ENCODE data around the gene GATA5. TPM values are rescaled to one million over a fixed set of nuclear protein-coding genes. Genes with fewer than 3 reads are reported as not detected.
"Not testable (repeated sequence)": the region's sequence is repeated elsewhere in the genome, so short reads cannot be mapped to it uniquely, and the experiment has no call there.

Gene GATA5
- total and polyA plus RNA-seq, 2 donors: 0.05 to 0.07 TPM

GRCh38 chr20:62427172-62428001 is 48.4 kb downstream of the GATA5 start, which contains the start of gene RBBP8NL:
TSS of gene RBBP8NL (minus strand) at chr20:62427539. CDS start at chr20:62419647, 7,892 bp downstream.
- no peak within 1 kb of the TSS for H3K27ac ChIP-seq (ENCODE audit: low read depth in 1 of 2, low read length in 1 of 2)
- WGBS: 81% methylated on average over 28 of the region's 28 CpGs
- peaks cover 0 to 22% of the 10 kb centered on the region in 2 donors for H3K27me3 ChIP-seq (ENCODE audit: control insufficient read depth in 2 of 2, insufficient read depth in 1 of 2, low read length in 1 of 2)
- peak in 1 of 9 donors; percentile 17 for DNase-seq (ENCODE audit: low read depth in 6 of 9, low spot score in 9 of 9)
- peaks cover 0 to 1% of the 10 kb centered on the region in 2 donors for H3K9me3 ChIP-seq (ENCODE audit: control insufficient read depth in 2 of 2, insufficient read depth in 1 of 2, low read length in 1 of 2)
- H3K36me3 ChIP-seq (ENCODE audit: control insufficient read depth in 2 of 2, insufficient read depth in 2 of 2, low read length in 1 of 2): no peaks in the 10 kb centered on the region
- no peak within 1 kb of the TSS for H3K4me3 ChIP-seq (ENCODE audit: low read length in 2 of 2)
- no peaks in the 10 kb centered on the region for H3K4me1 ChIP-seq (ENCODE audit: control insufficient read depth in 2 of 2, insufficient read depth in 2 of 2, low read length in 2 of 2)

- Histone ChIP-seq H3K36me3 (ENCODE audit: control insufficient read depth in 2 of 2, insufficient read depth in 2 of 2, low read length in 1 of 2) (no peaks in the 10 kb centered on the region), H3K27ac (ENCODE audit: low read depth in 1 of 2, low read length in 1 of 2) (no peak overlapping the region), H3K27me3 (ENCODE audit: control insufficient read depth in 2 of 2, insufficient read depth in 1 of 2, low read length in 1 of 2) (peaks cover 0 to 18% of the 10 kb centered on the region in 2 donors), H3K4me1 (ENCODE audit: control insufficient read depth in 2 of 2, insufficient read depth in 2 of 2, low read length in 2 of 2) (no peaks in the 10 kb centered on the region), H3K9me3 (ENCODE audit: control insufficient read depth in 2 of 2, insufficient read depth in 1 of 2, low read length in 1 of 2) (peaks cover 0 to 1% of the 10 kb centered on the region in 2 donors), H3K4me3 (ENCODE audit: low read length in 2 of 2) (no peak overlapping the region)
- WGBS: 68% methylated on average over 22 of the region's 22 CpGs
- DNase-seq (ENCODE audit: low read depth in 6 of 9, low spot score in 9 of 9): no peak
Measured at GRCh38 chr20:62426699-62427131, 49.1 kb downstream of the GATA5 start.

DNA sequence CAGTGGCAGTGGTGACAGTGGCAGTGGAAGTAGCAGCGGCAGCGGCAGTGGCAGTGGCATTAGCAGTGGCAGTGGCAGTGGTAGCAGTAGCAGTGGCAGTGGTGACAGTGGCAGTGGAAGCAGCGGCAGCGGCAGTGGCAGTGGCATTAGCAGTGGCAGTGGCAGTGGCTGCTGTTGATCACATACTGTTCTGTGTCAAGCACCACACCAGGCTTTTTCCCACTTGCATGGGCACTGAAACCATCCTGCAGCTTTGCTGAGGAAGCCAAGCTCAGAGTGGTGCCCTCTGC is 49.8 kb downstream of the GATA5 start:
- H3K27me3 ChIP-seq (ENCODE audit: control insufficient read depth in 2 of 2, insufficient read depth in 1 of 2, low read length in 1 of 2): peaks cover 0 to 18% of the 10 kb centered on the region in 2 donors
- H3K4me3 ChIP-seq (ENCODE audit: low read length in 2 of 2); H3K4me1 ChIP-seq (ENCODE audit: control insufficient read depth in 2 of 2, insufficient read depth in 2 of 2, low read length in 2 of 2); H3K27ac ChIP-seq (ENCODE audit: low read depth in 1 of 2, low read length in 1 of 2); H3K36me3 ChIP-seq (ENCODE audit: control insufficient read depth in 2 of 2, insufficient read depth in 2 of 2, low read length in 1 of 2); H3K9me3 ChIP-seq (ENCODE audit: control insufficient read depth in 2 of 2, insufficient read depth in 1 of 2, low read length in 1 of 2); DNase-seq (ENCODE audit: low read depth in 6 of 9, low spot score in 9 of 9): not testable (repeated sequence)
- WGBS: over 99% methylated on average over 4 of the region's 4 CpGs

- no peaks in the 10 kb centered on the region for H3K4me1 ChIP-seq (ENCODE audit: control insufficient read depth in 2 of 2, insufficient read depth in 2 of 2, low read length in 2 of 2)
- WGBS: 93% methylated on average over 21 of the region's 21 CpGs
- H3K4me3 ChIP-seq (ENCODE audit: low read length in 2 of 2): no peak overlapping the region
- H3K27me3 ChIP-seq (ENCODE audit: control insufficient read depth in 2 of 2, insufficient read depth in 1 of 2, low read length in 1 of 2): peaks cover 0 to 18% of the 10 kb centered on the region in 2 donors
- no peak for DNase-seq (ENCODE audit: low read depth in 6 of 9, low spot score in 9 of 9)
- H3K27ac ChIP-seq (ENCODE audit: low read depth in 1 of 2, low read length in 1 of 2): no peak overlapping the region
- H3K9me3 ChIP-seq (ENCODE audit: control insufficient read depth in 2 of 2, insufficient read depth in 1 of 2, low read length in 1 of 2): peaks cover 0 to 2% of the 10 kb centered on the region in 2 donors
- no peaks in the 10 kb centered on the region for H3K36me3 ChIP-seq (ENCODE audit: control insufficient read depth in 2 of 2, insufficient read depth in 2 of 2, low read length in 1 of 2)
Measured at GRCh38 chr20:62425281-62426058, 50.3 kb downstream of the GATA5 start.

- no peaks in the 10 kb centered on the region for H3K4me1 ChIP-seq (ENCODE audit: control insufficient read depth in 2 of 2, insufficient read depth in 2 of 2, low read length in 2 of 2)
- H3K9me3 ChIP-seq (ENCODE audit: control insufficient read depth in 2 of 2, insufficient read depth in 1 of 2, low read length in 1 of 2): peaks cover 0 to 2% of the 10 kb centered on the region in 2 donors
- H3K4me3 ChIP-seq (ENCODE audit: low read length in 2 of 2): no peak overlapping the region
- H3K36me3 ChIP-seq (ENCODE audit: control insufficient read depth in 2 of 2, insufficient read depth in 2 of 2, low read length in 1 of 2): no peaks in the 10 kb centered on the region
- no peak overlapping the region for H3K27ac ChIP-seq (ENCODE audit: low read depth in 1 of 2, low read length in 1 of 2)
- WGBS: 76% methylated on average over 23 of the region's 23 CpGs
- no peak for DNase-seq (ENCODE audit: low read depth in 6 of 9, low spot score in 9 of 9)
- peaks cover 0 to 18% of the 10 kb centered on the region in 2 donors for H3K27me3 ChIP-seq (ENCODE audit: control insufficient read depth in 2 of 2, insufficient read depth in 1 of 2, low read length in 1 of 2)
Measured at GRCh38 chr20:62424249-62425107, 51.3 kb downstream of the GATA5 start.

DNA sequence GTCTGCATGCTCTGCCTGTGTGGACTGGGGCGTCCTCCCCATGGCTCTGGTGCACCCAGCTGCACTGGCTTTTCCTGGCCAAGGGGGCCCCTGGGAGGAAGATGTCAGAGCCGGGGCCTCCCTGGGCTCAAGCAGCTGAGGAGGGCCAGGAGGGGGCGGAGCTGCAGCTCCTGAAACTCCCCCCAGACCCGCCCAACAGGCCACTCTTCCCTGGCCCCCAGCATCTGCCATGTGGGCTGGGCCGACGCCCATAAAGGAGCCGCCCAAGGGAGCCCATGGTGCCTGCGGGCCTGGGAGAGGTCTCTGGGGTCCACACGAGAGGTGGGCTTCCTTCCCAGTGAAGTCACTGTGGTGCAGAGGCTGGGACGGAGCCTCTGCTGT is 52.5 kb downstream of the GATA5 start:
- Histone ChIP-seq H3K36me3 (ENCODE audit: control insufficient read depth in 2 of 2, insufficient read depth in 2 of 2, low read length in 1 of 2) (no peaks in the 10 kb centered on the region), H3K27me3 (ENCODE audit: control insufficient read depth in 2 of 2, insufficient read depth in 1 of 2, low read length in 1 of 2) (peaks cover 0 to 14% of the 10 kb centered on the region in 2 donors), H3K4me3 (ENCODE audit: low read length in 2 of 2) (no peak overlapping the region), H3K4me1 (ENCODE audit: control insufficient read depth in 2 of 2, insufficient read depth in 2 of 2, low read length in 2 of 2) (no peaks in the 10 kb centered on the region), H3K9me3 (ENCODE audit: control insufficient read depth in 2 of 2, insufficient read depth in 1 of 2, low read length in 1 of 2) (peaks cover 0 to 2% of the 10 kb centered on the region in 2 donors), H3K27ac (ENCODE audit: low read depth in 1 of 2, low read length in 1 of 2) (no peak overlapping the region)
- 57% methylated on average over 10 of the region's 10 CpGs for WGBS
- no peak for DNase-seq (ENCODE audit: low read depth in 6 of 9, low spot score in 9 of 9)

GRCh38 chr20:62422636-62423325 is 53.0 kb downstream of the GATA5 start:
- no peaks in the 10 kb centered on the region for H3K36me3 ChIP-seq (ENCODE audit: control insufficient read depth in 2 of 2, insufficient read depth in 2 of 2, low read length in 1 of 2)
- no peak overlapping the region for H3K27ac ChIP-seq (ENCODE audit: low read depth in 1 of 2, low read length in 1 of 2)
- no peak for DNase-seq (ENCODE audit: low read depth in 6 of 9, low spot score in 9 of 9)
- H3K4me3 ChIP-seq (ENCODE audit: low read length in 2 of 2): no peak overlapping the region
- no peaks in the 10 kb centered on the region for H3K4me1 ChIP-seq (ENCODE audit: control insufficient read depth in 2 of 2, insufficient read depth in 2 of 2, low read length in 2 of 2)
- H3K27me3 ChIP-seq (ENCODE audit: control insufficient read depth in 2 of 2, insufficient read depth in 1 of 2, low read length in 1 of 2): peaks cover 0 to 14% of the 10 kb centered on the region in 2 donors
- H3K9me3 ChIP-seq (ENCODE audit: control insufficient read depth in 2 of 2, insufficient read depth in 1 of 2, low read length in 1 of 2): peaks cover 0 to 2% of the 10 kb centered on the region in 2 donors
- 89% methylated on average over 20 of the region's 20 CpGs for WGBS

DNA sequence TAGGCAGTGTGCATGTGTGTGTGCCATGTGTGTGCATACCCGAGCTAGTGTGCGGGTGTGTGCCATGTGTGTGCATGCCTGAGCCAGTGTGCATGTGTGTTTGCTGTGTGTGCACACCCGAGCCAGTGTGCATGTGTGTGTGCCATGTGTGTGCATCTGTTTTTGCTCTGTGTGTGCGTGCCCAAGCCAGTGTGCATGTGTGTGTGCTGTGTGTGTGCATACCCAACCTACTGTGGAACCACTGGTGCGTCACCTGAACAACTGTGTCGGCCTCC is 54.1 kb downstream of the GATA5 start:
- H3K27me3 ChIP-seq (ENCODE audit: control insufficient read depth in 2 of 2, insufficient read depth in 1 of 2, low read length in 1 of 2): peaks cover 0 to 9% of the 10 kb centered on the region in 2 donors
- no peaks in the 10 kb centered on the region for H3K36me3 ChIP-seq (ENCODE audit: control insufficient read depth in 2 of 2, insufficient read depth in 2 of 2, low read length in 1 of 2)
- DNase-seq (ENCODE audit: low read depth in 6 of 9, low spot score in 9 of 9): no peak
- peaks cover 0 to 2% of the 10 kb centered on the region in 2 donors for H3K9me3 ChIP-seq (ENCODE audit: control insufficient read depth in 2 of 2, insufficient read depth in 1 of 2, low read length in 1 of 2)
- no peak overlapping the region for H3K27ac ChIP-seq (ENCODE audit: low read depth in 1 of 2, low read length in 1 of 2)
- H3K4me3 ChIP-seq (ENCODE audit: low read length in 2 of 2): no peak overlapping the region
- 88% methylated on average over 6 of the region's 6 CpGs for WGBS
- H3K4me1 ChIP-seq (ENCODE audit: control insufficient read depth in 2 of 2, insufficient read depth in 2 of 2, low read length in 2 of 2): no peaks in the 10 kb centered on the region
